Forelimb muscle (tissue), 1 donor: ENCODE measurements around the gene SAMD4A. TPM values are rescaled to one million over a fixed set of nuclear protein-coding genes. Genes with fewer than 3 reads are reported as not detected.
A peak's percentile ranks its signal among the peaks of the same experiment; 100 is the strongest.
"Not testable (repeated sequence)": the region's sequence is repeated elsewhere in the genome, so short reads cannot be mapped to it uniquely, and the experiment has no call there.

Experiments
- DNase-seq: peaks from one replicate; pipeline ENCODE4 v3.0.0-alpha.2; 2013; ENCODE audit warnings: low read depth
- polyA plus RNA-seq: library from polyadenylated mRNA; unstranded; fragments of 120-200 nt; gene quantifications from one replicate; pipeline ENCODE4 v1.2.1, GENCODE V29; 2013; ENCODE audit not compliant: insufficient read length

Gene SAMD4A
- polyA plus RNA-seq, 1 donor: 65.1 TPM

- DNase-seq: not testable (repeated sequence)
Observed at GRCh38 chr14:54801482-54801881, 234.6 kb downstream of the SAMD4A start.

- DNase-seq: no peak
Observed at GRCh38 chr14:54803396-54803795, 236.5 kb downstream of the SAMD4A start.

- DNase-seq: no peak
Observed at GRCh38 chr14:54803926-54804537, 237.1 kb downstream of the SAMD4A start.

- no peak for DNase-seq
Observed at GRCh38 chr14:54804538-54805041, 237.7 kb downstream of the SAMD4A start.

GRCh38 chr14:54805070-54805444 lies 238.1 kb downstream of the SAMD4A start:
- no peak for DNase-seq

- peak; percentile 69 for DNase-seq
Observed at GRCh38 chr14:54805445-54806322, 238.8 kb downstream of the SAMD4A start.

GRCh38 chr14:54806616-54807015 lies 239.7 kb downstream of the SAMD4A start:
- no peak for DNase-seq

- DNase-seq: no peak
Observed at GRCh38 chr14:54807428-54807827, 240.5 kb downstream of the SAMD4A start.

- no peak for DNase-seq
Observed at GRCh38 chr14:54807881-54808280, 241.0 kb downstream of the SAMD4A start.

- no peak for DNase-seq
Observed at GRCh38 chr14:54808326-54809161, 241.6 kb downstream of the SAMD4A start.

GRCh38 chr14:54809767-54810166 lies 242.8 kb downstream of the SAMD4A start:
- no peak for DNase-seq

GRCh38 chr14:54812617-54813016 lies 245.7 kb downstream of the SAMD4A start:
- DNase-seq: no peak

GRCh38 chr14:54813081-54813480 lies 246.2 kb downstream of the SAMD4A start:
- DNase-seq: no peak

GRCh38 chr14:54814076-54814475 lies 247.1 kb downstream of the SAMD4A start:
- no peak for DNase-seq

GRCh38 chr14:54815016-54815415 lies 248.1 kb downstream of the SAMD4A start:
- no peak for DNase-seq

GRCh38 chr14:54815515-54815914 lies 248.6 kb downstream of the SAMD4A start:
- DNase-seq: no peak

GRCh38 chr14:54816450-54816849 lies 249.5 kb downstream of the SAMD4A start:
- DNase-seq: no peak

GRCh38 chr14:54817506-54817905 lies 250.6 kb downstream of the SAMD4A start:
- no peak for DNase-seq

GRCh38 chr14:54818201-54819133 lies 251.5 kb downstream of the SAMD4A start:
- DNase-seq: no peak

GRCh38 chr14:54822685-54823084 lies 255.8 kb downstream of the SAMD4A start:
- no peak for DNase-seq
